Head of caudate nucleus (tissue), 42 donors: ENCODE results near the gene ERC1.

ENCODE experiments used
- DNase-seq, 42 donors: peaks; one replicate each; pipeline versions ENCODE4 v3.0.0 to v3.0.0-alpha.2; 2020 to 2021; ENCODE audit warnings: mixed read lengths in 7 of 42
- intact Hi-C: fragments of 100-400 bp; cut with DNase I; formaldehyde crosslinking; loops from one replicate; pipeline ENCODE4 v1.15.0; 2022

ERC1 gene

DNA sequence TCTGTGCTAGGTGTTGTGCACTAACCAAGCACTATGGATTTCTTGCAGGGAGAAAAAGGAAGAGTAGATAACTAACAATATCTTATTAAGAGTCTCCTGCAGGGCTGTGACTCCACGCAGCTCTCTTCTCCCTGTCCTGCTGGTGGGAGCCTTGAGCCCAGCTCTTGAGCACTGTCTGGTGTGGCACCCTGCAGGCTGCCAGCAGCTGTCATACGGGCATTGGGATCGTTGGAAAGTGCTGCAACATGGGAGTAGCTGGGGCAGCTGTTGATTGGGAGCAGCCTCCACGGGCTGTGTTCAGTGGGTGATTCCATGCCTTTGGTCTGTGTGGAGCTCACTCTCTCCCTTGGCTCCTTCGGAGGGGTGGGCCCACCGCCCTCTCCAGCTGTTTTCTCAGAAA is 478.0 kb downstream of the ERC1 start:
- intact Hi-C loops: no loop called here
- no peak for DNase-seq

GRCh38 chr12:1470051-1470450 is 479.0 kb downstream of the ERC1 start:
- DNase-seq: no peak
- intact Hi-C loops: no loop called here

- intact Hi-C loops: no loop called here
- no peak for DNase-seq
Observed at GRCh38 chr12:1471224-1471623, 480.2 kb downstream of the ERC1 start.

DNA sequence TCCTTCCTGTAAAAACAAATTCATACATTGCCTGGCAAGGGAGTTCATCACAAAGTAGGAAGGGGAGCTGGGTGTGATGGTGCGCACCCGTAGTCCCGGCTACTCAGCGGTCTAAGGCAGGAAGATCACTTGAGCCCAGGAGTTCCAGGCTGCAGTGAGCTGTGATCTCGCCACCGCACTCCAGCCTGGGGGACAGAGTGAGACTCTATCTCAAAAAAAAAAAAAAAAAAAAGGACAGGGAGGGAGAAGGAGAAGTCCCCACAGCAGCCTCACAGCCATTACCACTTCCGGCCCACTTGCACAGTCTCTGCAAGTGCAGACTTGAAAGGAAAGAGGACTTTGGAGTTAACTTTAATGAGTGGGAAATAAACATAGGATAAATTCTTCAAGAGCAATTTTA is 482.4 kb downstream of the ERC1 start:
- intact Hi-C loops: no loop called here
- DNase-seq: peak in 4 of 42 donors; percentile 5 to 47 (median 23)

GRCh38 chr12:1474041-1474573 is 483.1 kb downstream of the ERC1 start:
- DNase-seq: no peak
- intact Hi-C loops: no loop called here

DNA sequence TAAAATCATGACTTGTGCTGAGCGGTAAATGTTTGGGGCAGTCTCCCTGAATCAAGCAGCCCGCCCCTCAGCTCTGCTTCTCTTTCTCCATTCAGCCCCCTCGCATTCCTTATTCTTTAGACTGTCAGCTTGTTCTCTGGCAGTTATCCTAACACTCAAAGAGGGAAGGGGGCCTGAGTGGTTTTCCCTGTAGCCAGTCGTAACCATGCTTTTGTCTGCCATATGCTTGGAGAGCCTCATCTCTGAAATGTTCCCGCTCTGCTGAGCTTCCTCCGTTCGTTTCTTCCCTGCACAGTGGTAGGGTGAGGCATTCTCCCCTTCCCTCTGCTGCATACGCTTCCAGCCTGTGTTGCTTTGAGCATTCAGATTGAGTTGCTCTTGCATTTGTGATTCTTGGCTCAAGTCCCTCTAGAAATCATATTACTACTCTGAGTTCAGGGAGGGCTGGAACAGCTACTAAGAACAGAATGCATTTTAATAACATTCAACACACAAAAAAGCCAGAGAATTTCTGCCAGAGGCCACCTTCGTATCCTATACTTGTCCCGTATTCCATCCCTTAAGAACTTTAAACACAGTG is 483.6 kb downstream of the ERC1 start:
- intact Hi-C loops: no loop called here
- no peak for DNase-seq

DNA sequence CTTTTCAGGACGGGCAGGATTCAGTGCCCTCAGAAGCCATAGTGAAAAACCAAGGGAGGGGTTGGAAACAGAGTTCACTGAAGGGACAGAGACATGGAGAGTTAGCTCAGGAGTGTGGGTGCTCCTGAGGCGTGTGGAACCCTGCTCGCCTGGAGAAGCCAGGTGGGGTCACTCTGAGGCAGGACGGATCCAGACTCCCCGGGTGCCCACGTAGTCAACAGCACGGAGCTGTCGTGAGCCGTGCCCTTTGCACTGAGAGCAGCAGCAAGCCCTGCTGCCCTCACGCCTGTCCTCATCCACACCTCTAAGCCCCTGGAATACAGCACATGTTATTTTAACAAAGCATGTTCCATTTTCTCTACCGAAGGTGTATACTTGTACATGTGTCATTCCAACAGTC is 488.6 kb downstream of the ERC1 start:
- intact Hi-C loops: no loop called here
- DNase-seq: peak in 1 of 42 donors; percentile 32

DNA sequence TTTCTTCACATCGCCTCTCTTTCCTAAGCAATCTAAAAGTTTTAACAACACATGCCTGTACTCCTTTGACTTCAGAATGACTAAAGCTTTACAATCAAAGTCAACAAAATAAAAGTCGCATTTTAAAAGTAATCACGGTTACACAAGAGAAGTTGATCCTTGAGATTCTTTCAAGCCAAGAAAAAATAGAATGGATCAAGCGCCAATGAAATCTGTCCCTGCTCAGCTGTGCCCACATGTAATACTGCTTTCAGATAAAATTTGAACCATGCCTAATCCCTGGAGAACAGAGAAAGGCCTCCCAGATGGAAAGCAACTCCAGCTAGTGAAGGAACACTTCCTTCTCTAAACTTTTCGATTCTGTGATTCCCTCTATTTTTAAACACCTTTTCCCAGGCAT is 490.3 kb downstream of the ERC1 start:
- intact Hi-C loops: no loop called here
- DNase-seq: peak in 1 of 42 donors; percentile 3

DNA sequence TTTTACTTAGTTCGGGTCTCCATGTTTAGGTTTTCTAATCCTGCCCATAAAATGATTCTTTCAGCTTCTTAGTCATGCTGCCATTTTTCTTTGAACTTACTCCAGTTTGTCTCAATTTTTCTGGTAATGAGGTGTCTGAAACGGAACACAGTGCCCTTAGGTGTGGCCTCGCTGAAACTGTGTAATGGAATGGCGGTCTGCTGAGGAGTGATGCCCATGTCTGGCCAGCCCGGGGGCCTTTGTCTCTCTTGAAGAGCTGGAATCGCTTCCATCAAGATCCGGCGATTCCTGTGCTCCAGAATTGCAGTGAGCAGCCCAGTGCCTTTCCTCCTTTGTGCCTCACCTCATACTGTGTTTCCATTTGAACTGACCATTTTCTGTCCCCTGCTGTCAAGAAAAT is 490.9 kb downstream of the ERC1 start:
- intact Hi-C loops: no loop called here
- peak in 3 of 42 donors; percentile 10 to 33 (median 11) for DNase-seq

DNA sequence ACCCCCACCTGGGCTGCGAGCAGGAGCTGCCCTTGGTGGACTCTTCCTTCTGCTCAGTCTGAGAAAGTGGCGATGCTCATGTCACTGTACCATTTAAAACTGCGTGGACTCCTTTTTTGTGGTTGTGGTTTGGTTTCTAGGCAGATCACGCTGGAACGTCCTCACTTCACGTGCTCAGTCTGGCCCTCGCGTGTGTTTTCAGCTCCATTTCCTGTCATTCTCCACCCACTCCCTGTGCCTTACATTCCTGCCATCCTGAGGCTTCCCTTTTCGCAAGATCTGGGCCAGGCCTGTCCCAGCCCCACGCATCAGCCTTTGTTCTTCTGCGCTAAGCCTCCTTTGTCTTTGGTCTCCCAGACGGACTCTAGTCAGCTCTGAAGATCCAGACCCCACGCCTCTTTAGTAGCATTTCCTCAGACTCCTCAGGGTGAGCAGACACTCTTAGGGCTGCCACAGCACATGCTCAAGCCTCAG is 497.9 kb downstream of the ERC1 start:
- DNase-seq: peak in 1 of 42 donors; percentile 33
- intact Hi-C loops: no loop called here

GRCh38 chr12:1491983-1492697 is 501.1 kb downstream of the ERC1 start:
- intact Hi-C loops: no loop called here

GRCh38 chr12:1493781-1494565 is 502.9 kb downstream of the ERC1 start:
- intact Hi-C loops: no loop called here
- no peak for DNase-seq

More at GRCh38 chr12:1491983-1492697, 501.1 kb downstream of the ERC1 start:
- DNase-seq: peak in 1 of 42 donors; percentile 12

DNA sequence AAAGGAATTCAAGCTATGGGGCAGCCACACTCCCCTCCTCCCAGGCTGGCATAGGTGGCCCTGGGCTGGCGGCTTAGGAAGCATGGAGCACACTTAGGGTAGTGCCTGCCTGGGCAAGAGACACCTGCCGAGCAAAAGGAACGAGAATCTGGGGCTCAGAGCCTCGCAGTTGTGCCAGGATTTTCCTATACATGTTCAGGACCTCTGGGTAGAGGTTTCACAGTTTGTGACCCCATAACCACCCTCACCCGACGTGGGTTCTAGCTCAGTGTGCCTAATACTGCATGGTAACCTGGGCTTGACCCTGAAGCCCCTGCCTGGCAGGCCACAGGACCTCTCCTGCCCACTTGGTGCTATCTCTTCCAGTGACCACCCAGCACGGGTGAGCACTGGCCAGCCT is 503.8 kb downstream of the ERC1 start:
- peak in 1 of 42 donors; percentile 13 for DNase-seq
- intact Hi-C loops: no loop called here

DNA sequence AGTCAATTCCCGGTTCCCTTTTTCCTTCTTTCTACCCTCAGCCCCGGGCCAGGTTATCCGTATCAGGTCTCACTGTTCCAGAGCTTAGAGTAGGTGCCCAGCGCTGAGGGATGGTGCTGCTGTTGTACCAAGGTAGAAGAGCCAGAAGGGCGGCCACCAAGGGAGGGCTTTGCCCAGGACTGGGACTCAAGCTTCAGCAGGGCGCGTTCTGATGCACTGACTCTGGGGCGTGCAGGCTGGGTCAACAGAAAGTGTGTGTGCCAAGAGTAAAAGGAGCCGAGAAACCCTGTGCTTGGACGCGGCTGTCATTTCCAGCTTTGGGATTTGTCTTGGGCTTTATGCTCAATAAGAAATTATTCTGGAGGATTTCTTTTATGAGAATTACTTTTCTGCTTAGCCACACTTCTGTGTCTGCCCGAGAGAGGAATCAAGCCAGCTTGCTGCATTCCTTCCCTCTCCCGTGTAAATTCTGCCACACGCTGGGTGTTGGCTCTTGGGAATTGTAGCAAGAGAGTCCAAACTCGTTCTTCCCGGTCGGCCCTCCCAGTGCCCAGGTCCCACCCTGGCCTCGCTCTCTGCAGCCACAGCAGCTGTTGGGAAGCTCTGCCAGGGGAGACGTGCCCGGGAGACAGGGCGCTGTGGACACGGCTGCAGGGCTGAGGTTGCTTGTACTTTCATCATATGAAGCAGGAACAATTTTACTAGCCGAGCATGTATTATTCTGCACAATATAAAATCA is 505.3 kb downstream of the ERC1 start:
- intact Hi-C loops: no loop called here
- DNase-seq: peak in 17 of 42 donors; percentile 14 to 65 (median 37)

DNA sequence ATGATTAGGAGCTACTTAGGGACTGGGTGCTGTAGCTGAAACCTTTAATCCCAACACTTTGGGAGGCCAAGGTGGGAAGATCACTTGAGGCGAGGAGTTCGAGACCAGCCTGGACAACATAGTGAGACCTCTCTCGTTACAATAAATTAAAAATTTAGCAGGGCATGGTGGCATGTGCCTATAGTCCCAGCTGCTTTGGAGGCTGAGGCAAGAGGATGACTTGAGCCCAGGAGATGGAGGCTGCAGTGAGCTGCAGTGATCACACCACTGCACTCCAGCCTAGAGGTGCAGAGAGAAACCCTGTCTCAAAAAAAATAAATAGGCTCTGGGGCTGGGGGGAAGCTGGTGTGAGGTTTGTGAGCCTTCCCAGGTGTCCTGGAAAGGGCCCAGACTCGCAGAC is 506.1 kb downstream of the ERC1 start:
- no peak for DNase-seq
- intact Hi-C loops: no loop called here

- intact Hi-C loops: no loop called here
- DNase-seq: no peak
Observed at GRCh38 chr12:1498199-1498740, 507.2 kb downstream of the ERC1 start.

DNA sequence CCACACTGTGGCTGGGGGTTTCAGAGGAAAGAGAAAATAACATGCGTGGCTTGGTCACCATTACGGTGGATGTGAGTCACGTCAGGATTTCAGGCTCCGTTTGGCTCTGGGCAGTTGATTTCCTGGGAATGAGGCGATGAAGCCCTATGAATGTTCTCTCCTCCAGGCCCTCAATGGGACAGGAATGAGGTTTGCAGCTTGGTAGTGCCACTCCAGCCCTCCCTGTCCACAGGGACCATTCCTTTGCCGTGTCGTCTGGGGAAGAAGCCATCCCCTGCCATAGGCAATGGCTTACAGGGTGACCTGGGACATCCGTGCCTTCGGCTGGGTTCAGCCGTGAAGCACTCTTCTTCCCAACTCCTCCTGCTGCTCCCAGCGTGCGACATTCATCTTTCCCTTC is 508.3 kb downstream of the ERC1 start:
- DNase-seq: no peak
- intact Hi-C loops: no loop called here

- DNase-seq: peak in 20 of 42 donors; percentile 20 to 75 (median 50)
- intact Hi-C loops: no loop called here
Observed at GRCh38 chr12:1500095-1500801, 509.2 kb downstream of the ERC1 start.
